Erythroblast (primary cell): Measurements from ENCODE around the gene TMPO.

Experiments
- GATA1 ChIP-seq: IDR thresholded peaks from 2 replicates; pipeline ENCODE4 v1.6.1; 2011; ENCODE audit warnings: low read depth, mild to moderate bottlenecking, control low read depth, low read length, moderate library complexity
- POLR2A ChIP-seq: IDR thresholded peaks from 2 replicates; pipeline ENCODE4 v1.6.1; 2011; ENCODE audit warnings: mild to moderate bottlenecking, low read length

- TF ChIP-seq POLR2A (no peak), GATA1 (no peak)
These were observed 46.3 kb upstream of the TMPO start for GRCh38 chr12:98469109-98469508.
